Upper lobe of left lung (tissue), 4 donors: ENCODE data around the gene DNAJB6.

ENCODE experiments used
- CTCF ChIP-seq, 6 experiments: fragments of 450-650 bp in 4 of 6; fragments of 200-600 bp in 2 of 6; sonication (generic) in 2 of 6; IDR thresholded peaks; one replicate each; pipeline ENCODE4 v1.5.1; 2016 to 2019; ENCODE audit warnings: antibody characterized with exemption in 6 of 6
- POLR2A ChIP-seq, 4 donors: fragments of 450-650 bp; IDR thresholded peaks; one replicate each; pipeline ENCODE4 v1.5.1; 2016 to 2017; ENCODE audit warnings: antibody characterized with exemption in 4 of 4, mild to moderate bottlenecking in 2 of 4

- TF ChIP-seq CTCF (IDR thresholded peaks at IDR 0.05): no peak
- no peak for TF ChIP-seq POLR2A (IDR thresholded peaks at IDR 0.05)
These were observed 127.5 kb downstream of the DNAJB6 start for GRCh38 chr7:157464111-157464970.
